Memory B cell (primary cell): ENCODE data around the gene NEK3.
"Not testable (repeated sequence)": the region's sequence is repeated elsewhere in the genome, so short reads cannot be mapped to it uniquely, and the experiment has no call there.

Source experiments
- ATAC-seq: fragments of 150-1000 bp; cut with Tn5 transposase; 2 replicates; pipeline ENCODE4 v1.10.0; 2021; ENCODE audit warnings: low read depth, mild to moderate bottlenecking, moderate library complexity
- DNase-seq, 2 donors: peaks; one replicate each; pipeline ENCODE4 v3.0.0; 2022; ENCODE audit warnings: low spot score in 2 of 2
- H3K27ac Mint-ChIP-seq: one replicate; pipeline ENCODE4 v1.8.0; 2022; ENCODE audit warnings: mild to moderate bottlenecking, moderate library complexity, mixed read lengths
- H3K27me3 Mint-ChIP-seq: one replicate; pipeline ENCODE4 v1.8.0; 2022; ENCODE audit warnings: mixed read lengths
- H3K36me3 Mint-ChIP-seq: one replicate; pipeline ENCODE4 v1.8.0; 2022; ENCODE audit warnings: mild to moderate bottlenecking, mixed read lengths
- H3K4me1 Mint-ChIP-seq: one replicate; pipeline ENCODE4 v1.8.0; 2022; ENCODE audit warnings: mixed read lengths
- H3K4me3 Mint-ChIP-seq: one replicate; pipeline ENCODE4 v1.8.0; 2022; ENCODE audit warnings: mild to moderate bottlenecking, moderate library complexity, mixed read lengths
- H3K9me3 Mint-ChIP-seq: one replicate; pipeline ENCODE4 v1.8.0; 2022; ENCODE audit warnings: mixed read lengths

Gene NEK3

GRCh38 chr13:52125547-52125946, 33.9 kb downstream of the NEK3 start:
- no peaks in the 10 kb centered on the region for H3K36me3 Mint-ChIP-seq
- ATAC-seq: no peak
- no peaks in the 10 kb centered on the region for H3K9me3 Mint-ChIP-seq
- no peak overlapping the region for H3K27ac Mint-ChIP-seq
- peaks cover 7% of the 10 kb centered on the region for H3K4me1 Mint-ChIP-seq
- H3K4me3 Mint-ChIP-seq: no peak overlapping the region
- no peak for DNase-seq
- H3K27me3 Mint-ChIP-seq: peaks cover 13% of the 10 kb centered on the region

- H3K4me3 Mint-ChIP-seq: no peak overlapping the region
- peaks cover 13% of the 10 kb centered on the region for H3K27me3 Mint-ChIP-seq
- no peaks in the 10 kb centered on the region for H3K36me3 Mint-ChIP-seq
- H3K27ac Mint-ChIP-seq: no peak overlapping the region
- no peaks in the 10 kb centered on the region for H3K4me1 Mint-ChIP-seq
- no peak for ATAC-seq
- no peak for DNase-seq
- no peaks in the 10 kb centered on the region for H3K9me3 Mint-ChIP-seq
Measured at GRCh38 chr13:52118595-52118994, 40.8 kb downstream of the NEK3 start.

- H3K4me3 Mint-ChIP-seq: no peak overlapping the region
- peaks cover 12% of the 10 kb centered on the region for H3K27me3 Mint-ChIP-seq
- ATAC-seq (no peak), DNase-seq (no peak)
- H3K4me1 Mint-ChIP-seq: no peaks in the 10 kb centered on the region
- H3K9me3 Mint-ChIP-seq: no peaks in the 10 kb centered on the region
- H3K27ac Mint-ChIP-seq: no peak overlapping the region
- no peaks in the 10 kb centered on the region for H3K36me3 Mint-ChIP-seq
Measured at GRCh38 chr13:52118095-52118494, 41.3 kb downstream of the NEK3 start.

- DNase-seq: no peak
- peaks cover 12% of the 10 kb centered on the region for H3K27me3 Mint-ChIP-seq
- no peak overlapping the region for H3K4me3 Mint-ChIP-seq
- H3K4me1 Mint-ChIP-seq: no peaks in the 10 kb centered on the region
- no peak for ATAC-seq
- H3K27ac Mint-ChIP-seq: no peak overlapping the region
- no peaks in the 10 kb centered on the region for H3K36me3 Mint-ChIP-seq
- no peaks in the 10 kb centered on the region for H3K9me3 Mint-ChIP-seq
Measured at GRCh38 chr13:52112591-52112990, 46.8 kb downstream of the NEK3 start.

GRCh38 chr13:52109116-52109670, 50.2 kb downstream of the NEK3 start:
- ATAC-seq (no peak), DNase-seq (no peak)
- H3K27me3 Mint-ChIP-seq: peaks cover 6% of the 10 kb centered on the region
- H3K4me1 Mint-ChIP-seq: no peaks in the 10 kb centered on the region
- H3K4me3 Mint-ChIP-seq: no peak overlapping the region
- H3K27ac Mint-ChIP-seq: no peak overlapping the region
- H3K36me3 Mint-ChIP-seq: no peaks in the 10 kb centered on the region
- no peaks in the 10 kb centered on the region for H3K9me3 Mint-ChIP-seq

GRCh38 chr13:52105841-52106240, 53.6 kb downstream of the NEK3 start:
- H3K36me3 Mint-ChIP-seq: no peaks in the 10 kb centered on the region
- DNase-seq (no peak), ATAC-seq (no peak)
- no peaks in the 10 kb centered on the region for H3K9me3 Mint-ChIP-seq
- no peaks in the 10 kb centered on the region for H3K4me1 Mint-ChIP-seq
- no peak overlapping the region for H3K27ac Mint-ChIP-seq
- no peak overlapping the region for H3K4me3 Mint-ChIP-seq
- peaks cover 4% of the 10 kb centered on the region for H3K27me3 Mint-ChIP-seq

- no peaks in the 10 kb centered on the region for H3K36me3 Mint-ChIP-seq
- no peak for DNase-seq
Measured at GRCh38 chr13:52104624-52105023, 54.8 kb downstream of the NEK3 start.

GRCh38 chr13:52103386-52103785, 56.0 kb downstream of the NEK3 start:
- Mint-ChIP-seq H3K27ac (no peak overlapping the region), H3K4me1 (no peaks in the 10 kb centered on the region), H3K36me3 (no peaks in the 10 kb centered on the region), H3K4me3 (no peak overlapping the region), H3K27me3 (peaks cover 1% of the 10 kb centered on the region), H3K9me3 (no peaks in the 10 kb centered on the region)
- ATAC-seq: no peak
- no peak for DNase-seq

More at GRCh38 chr13:52104624-52105023, 54.8 kb downstream of the NEK3 start:
- H3K4me1 Mint-ChIP-seq: no peaks in the 10 kb centered on the region
- H3K27me3 Mint-ChIP-seq: peaks cover 1% of the 10 kb centered on the region
- H3K27ac Mint-ChIP-seq: no peak overlapping the region
- no peak overlapping the region for H3K4me3 Mint-ChIP-seq
- no peaks in the 10 kb centered on the region for H3K9me3 Mint-ChIP-seq
- no peak for ATAC-seq

GRCh38 chr13:52102423-52102822, 57.0 kb downstream of the NEK3 start:
- H3K27ac Mint-ChIP-seq, H3K4me1 Mint-ChIP-seq, DNase-seq, H3K9me3 Mint-ChIP-seq, H3K36me3 Mint-ChIP-seq, H3K27me3 Mint-ChIP-seq, H3K4me3 Mint-ChIP-seq, ATAC-seq: not testable (repeated sequence)

- Mint-ChIP-seq H3K27ac (no peak overlapping the region), H3K27me3 (no peaks in the 10 kb centered on the region), H3K36me3 (no peaks in the 10 kb centered on the region), H3K9me3 (peaks cover 3% of the 10 kb centered on the region), H3K4me1 (no peaks in the 10 kb centered on the region), H3K4me3 (no peak overlapping the region)
- ATAC-seq (no peak), DNase-seq (no peak)
Measured at GRCh38 chr13:52097197-52097596, 62.2 kb downstream of the NEK3 start.

GRCh38 chr13:52096748-52097147, 62.6 kb downstream of the NEK3 start:
- H3K4me3 Mint-ChIP-seq: no peak overlapping the region

GRCh38 chr13:52096062-52096461, 63.3 kb downstream of the NEK3 start:
- Mint-ChIP-seq H3K27me3 (no peaks in the 10 kb centered on the region), H3K27ac (no peak overlapping the region), H3K4me1 (no peaks in the 10 kb centered on the region), H3K4me3 (no peak overlapping the region), H3K36me3 (no peaks in the 10 kb centered on the region), H3K9me3 (peaks cover 3% of the 10 kb centered on the region)
- ATAC-seq: no peak
- DNase-seq: no peak

More at GRCh38 chr13:52096748-52097147, 62.6 kb downstream of the NEK3 start:
- ATAC-seq (no peak), DNase-seq (no peak)
- Mint-ChIP-seq H3K27me3 (no peaks in the 10 kb centered on the region), H3K27ac (no peak overlapping the region), H3K4me1 (no peaks in the 10 kb centered on the region), H3K9me3 (peaks cover 3% of the 10 kb centered on the region), H3K36me3 (no peaks in the 10 kb centered on the region)

GRCh38 chr13:52092087-52092486, 67.3 kb downstream of the NEK3 start:
- no peaks in the 10 kb centered on the region for H3K4me1 Mint-ChIP-seq
- H3K9me3 Mint-ChIP-seq: peaks cover 3% of the 10 kb centered on the region
- no peak overlapping the region for H3K4me3 Mint-ChIP-seq
- no peak overlapping the region for H3K27ac Mint-ChIP-seq
- H3K36me3 Mint-ChIP-seq: no peaks in the 10 kb centered on the region
- ATAC-seq (no peak), DNase-seq (no peak)
- no peaks in the 10 kb centered on the region for H3K27me3 Mint-ChIP-seq

GRCh38 chr13:52091473-52091872, 67.9 kb downstream of the NEK3 start:
- DNase-seq (no peak), ATAC-seq (no peak)
- Mint-ChIP-seq H3K9me3 (peaks cover 3% of the 10 kb centered on the region), H3K4me1 (no peaks in the 10 kb centered on the region), H3K36me3 (no peaks in the 10 kb centered on the region), H3K27me3 (peaks cover 2% of the 10 kb centered on the region), H3K4me3 (no peak overlapping the region), H3K27ac (no peak overlapping the region)

GRCh38 chr13:52085421-52085820, 74.0 kb downstream of the NEK3 start:
- peaks cover 3% of the 10 kb centered on the region for H3K27me3 Mint-ChIP-seq
- peaks cover 1% of the 10 kb centered on the region for H3K9me3 Mint-ChIP-seq
- no peaks in the 10 kb centered on the region for H3K36me3 Mint-ChIP-seq
- DNase-seq (no peak), ATAC-seq (no peak)
- H3K4me1 Mint-ChIP-seq: no peaks in the 10 kb centered on the region
- no peak overlapping the region for H3K27ac Mint-ChIP-seq
- no peak overlapping the region for H3K4me3 Mint-ChIP-seq
